Measurements from ENCODE around the gene VSX1. TPM values are rescaled to one million over a fixed set of nuclear protein-coding genes. Genes with fewer than 3 reads are reported as not detected.

The VSX1 gene
- not detected in 2 replicates for total RNA-seq (2014; rRNA removed; shearing (Covaris generic))

GRCh38 chr20:25081730-25082497, at the start of gene VSX1:
VSX1 (minus strand) TSS chr20:25082141; CDS start chr20:25082096, 45 bp downstream.

GRCh38 chr20:25058051-25058846, 23.7 kb downstream of the VSX1 start, which contains the start of gene ACSS1:
ACSS1 (minus strand) TSS chr20:25058139; CDS start chr20:25058102, 37 bp downstream.

Other genes with a start within 250 kb of the VSX1 start
- not detected in 2 replicates for gene CST7, start 132.9 kb downstream of the VSX1 start, total RNA-seq (2014; rRNA removed; shearing (Covaris generic))
- 88.8 and 92.9 TPM in 2 replicates for gene APMAP, start 89.4 kb downstream of the VSX1 start, total RNA-seq (2014; rRNA removed; shearing (Covaris generic))
- gene ACSS1, start 24.0 kb downstream of the VSX1 start, total RNA-seq (2014; rRNA removed; shearing (Covaris generic)): 2.9 and 3.3 TPM in 2 replicates
- gene ENTPD6, start 113.6 kb upstream of the VSX1 start, total RNA-seq (2014; rRNA removed; shearing (Covaris generic)): 66.1 and 80.9 TPM in 2 replicates
- 814 and 859 TPM in 2 replicates for gene PYGB, start 165.9 kb upstream of the VSX1 start, total RNA-seq (2014; rRNA removed; shearing (Covaris generic))

Measured in A375 (cell line).